Epithelial cell of proximal tubule (primary cell): Measurements from ENCODE around the gene FCAMR. TPM values are rescaled to one million over a fixed set of nuclear protein-coding genes. Genes with fewer than 3 reads are reported as not detected.
A peak's percentile ranks its signal among the peaks of the same experiment; 100 is the strongest.

Experiments used
- DNase-seq: peaks from one replicate; pipeline ENCODE4 v3.0.0-alpha.2; 2011; ENCODE audit warnings: low read depth
- H3K4me3 ChIP-seq: 2 replicates; pipeline ENCODE4 v1.5.1; 2011; ENCODE audit warnings: low read depth, mild to moderate bottlenecking, low read length
- total RNA-seq: library from RNA; depleted of rRNA; stranded (reverse); fragments of >200 nt; gene quantifications from 2 replicates; pipeline ENCODE4 v1.2.3, GENCODE V29; 2015
- TF ChIP-seq, protein P1 (sequence below): conservative IDR thresholded peaks from 2 replicates; pipeline ENCODE4 v1.5.1; 2012; ENCODE audit warnings: low read depth, mild to moderate bottlenecking, low read length

The FCAMR gene
- total RNA-seq, 1 donor from 2014 or later: 0.29 TPM

- H3K4me3 ChIP-seq: no peak overlapping the region
- TF ChIP-seq, protein P1, sequence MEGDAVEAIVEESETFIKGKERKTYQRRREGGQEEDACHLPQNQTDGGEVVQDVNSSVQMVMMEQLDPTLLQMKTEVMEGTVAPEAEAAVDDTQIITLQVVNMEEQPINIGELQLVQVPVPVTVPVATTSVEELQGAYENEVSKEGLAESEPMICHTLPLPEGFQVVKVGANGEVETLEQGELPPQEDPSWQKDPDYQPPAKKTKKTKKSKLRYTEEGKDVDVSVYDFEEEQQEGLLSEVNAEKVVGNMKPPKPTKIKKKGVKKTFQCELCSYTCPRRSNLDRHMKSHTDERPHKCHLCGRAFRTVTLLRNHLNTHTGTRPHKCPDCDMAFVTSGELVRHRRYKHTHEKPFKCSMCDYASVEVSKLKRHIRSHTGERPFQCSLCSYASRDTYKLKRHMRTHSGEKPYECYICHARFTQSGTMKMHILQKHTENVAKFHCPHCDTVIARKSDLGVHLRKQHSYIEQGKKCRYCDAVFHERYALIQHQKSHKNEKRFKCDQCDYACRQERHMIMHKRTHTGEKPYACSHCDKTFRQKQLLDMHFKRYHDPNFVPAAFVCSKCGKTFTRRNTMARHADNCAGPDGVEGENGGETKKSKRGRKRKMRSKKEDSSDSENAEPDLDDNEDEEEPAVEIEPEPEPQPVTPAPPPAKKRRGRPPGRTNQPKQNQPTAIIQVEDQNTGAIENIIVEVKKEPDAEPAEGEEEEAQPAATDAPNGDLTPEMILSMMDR: no peak
- no peak for DNase-seq
Measured at GRCh38 chr1:206953126-206953525, 17.1 kb downstream of the FCAMR start.

GRCh38 chr1:206952171-206952570 lies 18.1 kb downstream of the FCAMR start:
- no peak for DNase-seq
- H3K4me3 ChIP-seq: peak overlapping the region; percentile 1
- TF ChIP-seq, protein P1: no peak

- no peak for DNase-seq
- TF ChIP-seq, protein P1: peak; percentile 26
- H3K4me3 ChIP-seq: peak overlapping the region; percentile 1
Measured at GRCh38 chr1:206951318-206952100, 18.8 kb downstream of the FCAMR start.

DNA sequence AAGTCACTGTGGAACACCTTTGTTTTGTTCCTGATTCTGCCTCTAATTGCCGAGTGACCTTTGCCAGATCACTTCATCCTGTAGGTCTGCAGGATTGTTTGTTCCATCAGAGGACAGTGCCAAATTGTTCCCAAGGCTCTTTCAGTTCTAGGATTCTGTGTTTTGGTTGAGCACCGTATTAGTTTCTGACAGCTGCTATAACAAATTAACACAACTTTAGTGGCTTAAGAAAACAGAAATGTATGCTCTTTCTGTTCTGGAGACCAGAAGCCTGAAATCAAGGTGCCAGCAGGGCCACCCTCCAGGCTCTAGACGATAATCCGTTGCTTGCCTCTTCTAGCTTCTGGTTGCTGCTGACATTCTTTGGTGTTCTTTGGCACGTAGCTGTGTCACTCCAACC lies 20.6 kb downstream of the FCAMR start:
- TF ChIP-seq, protein P1: no peak
- H3K4me3 ChIP-seq: no peak overlapping the region
- no peak for DNase-seq

DNA sequence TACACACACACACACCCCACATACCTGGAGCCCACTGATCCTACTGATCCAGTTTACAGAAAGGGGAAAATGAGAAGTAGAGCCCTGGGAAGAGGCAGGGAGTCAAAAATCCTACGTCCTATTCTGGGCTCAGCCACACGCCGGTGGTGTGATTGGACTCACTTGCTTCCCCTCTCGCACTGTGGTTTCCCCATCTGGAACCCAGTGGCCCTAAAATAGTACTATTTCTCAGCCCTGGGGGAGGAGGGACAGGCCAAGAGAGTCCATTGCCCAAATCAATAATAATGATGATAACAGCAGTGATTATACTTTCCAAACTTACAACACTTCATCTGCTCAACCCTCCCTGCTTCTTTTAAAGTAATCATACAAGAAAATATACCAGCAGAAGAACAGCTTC lies 21.1 kb downstream of the FCAMR start:
- H3K4me3 ChIP-seq: no peak overlapping the region
- TF ChIP-seq, protein P1: no peak
- no peak for DNase-seq

- TF ChIP-seq, protein P1: no peak
- H3K4me3 ChIP-seq: no peak overlapping the region
- no peak for DNase-seq
Measured at GRCh38 chr1:206947255-206947654, 23.0 kb downstream of the FCAMR start.

DNA sequence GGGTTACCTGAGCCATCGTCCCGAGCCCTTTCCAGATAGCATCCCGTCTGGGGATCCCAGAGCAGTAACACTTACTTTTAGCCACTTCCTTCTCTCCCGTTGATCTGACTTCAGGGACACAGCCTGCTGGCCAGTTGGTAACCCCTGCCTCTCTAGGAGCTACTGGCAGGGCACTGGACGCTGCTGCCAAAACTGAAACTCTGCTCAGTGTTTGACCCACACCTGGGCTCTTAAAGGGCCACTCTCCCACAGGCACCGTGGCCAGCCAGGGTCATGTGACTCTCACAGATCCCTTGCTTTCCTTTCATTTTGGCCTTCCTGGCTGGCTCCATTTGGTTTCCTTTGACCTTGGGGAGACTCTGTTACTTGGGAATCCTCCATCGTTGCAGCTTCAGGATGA lies 24.0 kb downstream of the FCAMR start, which contains the start of gene PIGR:
Gene PIGR (minus strand): TSS at position 206 of the 400 bp plus-strand sequence. CDS start 5,935 bp downstream, outside the sequence.
- TF ChIP-seq, protein P1: no peak
- DNase-seq: no peak
- H3K4me3 ChIP-seq: peak within 1 kb of the TSS; percentile 10
